Breast epithelium (tissue), 3 donors: ENCODE data around the gene KRT15.

ENCODE experiments used
- CTCF ChIP-seq, 3 donors: fragments of 450-650 bp; IDR thresholded peaks; one replicate each; pipeline ENCODE4 v1.5.1; 2016 to 2017; ENCODE audit warnings: antibody characterized with exemption in 3 of 3, mild to moderate bottlenecking in 3 of 3, moderate library complexity in 3 of 3
- POLR2A ChIP-seq: fragments of 450-650 bp; IDR thresholded peaks from one replicate; pipeline ENCODE4 v1.6.1; 2016; ENCODE audit warnings: antibody characterized with exemption, mild to moderate bottlenecking, moderate library complexity

DNA sequence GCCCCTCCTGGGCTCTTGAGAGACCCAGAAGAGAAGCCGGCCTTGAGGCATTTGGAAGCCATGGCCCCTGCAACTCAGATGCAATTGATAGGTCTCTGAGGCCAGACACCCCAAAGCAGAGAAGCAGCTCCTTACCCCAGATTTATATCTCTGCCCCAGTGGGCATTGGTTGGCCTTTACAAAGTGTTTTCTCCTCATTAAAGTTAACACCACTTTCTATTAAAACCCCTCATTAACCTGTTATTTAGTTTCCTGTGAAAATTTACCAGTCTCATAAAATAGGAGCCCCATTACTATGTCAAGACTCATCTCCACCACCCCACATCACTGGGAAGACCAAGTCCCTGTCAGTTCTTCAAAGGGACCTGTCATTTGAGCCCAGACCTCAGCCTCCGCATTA lies 37.7 kb downstream of the KRT15 start, which contains the start of gene KRT35:
- TF ChIP-seq CTCF (IDR thresholded peaks at IDR 0.05) (no peak), POLR2A (no peak)
